GM19025 (cell line): Measurements from ENCODE around the gene FAM13A.
"Not testable (repeated sequence)": the region's sequence is repeated elsewhere in the genome, so short reads cannot be mapped to it uniquely, and the experiment has no call there.

Source experiments
- ATAC-seq: cut with Tn5 transposase; IDR thresholded peaks from one replicate; pipeline ENCODE4 v1.9.1; 2021; ENCODE audit warnings: mild to moderate bottlenecking, low read depth, moderate library complexity; ENCODE audit not compliant: unreplicated experiment

Gene FAM13A

DNA sequence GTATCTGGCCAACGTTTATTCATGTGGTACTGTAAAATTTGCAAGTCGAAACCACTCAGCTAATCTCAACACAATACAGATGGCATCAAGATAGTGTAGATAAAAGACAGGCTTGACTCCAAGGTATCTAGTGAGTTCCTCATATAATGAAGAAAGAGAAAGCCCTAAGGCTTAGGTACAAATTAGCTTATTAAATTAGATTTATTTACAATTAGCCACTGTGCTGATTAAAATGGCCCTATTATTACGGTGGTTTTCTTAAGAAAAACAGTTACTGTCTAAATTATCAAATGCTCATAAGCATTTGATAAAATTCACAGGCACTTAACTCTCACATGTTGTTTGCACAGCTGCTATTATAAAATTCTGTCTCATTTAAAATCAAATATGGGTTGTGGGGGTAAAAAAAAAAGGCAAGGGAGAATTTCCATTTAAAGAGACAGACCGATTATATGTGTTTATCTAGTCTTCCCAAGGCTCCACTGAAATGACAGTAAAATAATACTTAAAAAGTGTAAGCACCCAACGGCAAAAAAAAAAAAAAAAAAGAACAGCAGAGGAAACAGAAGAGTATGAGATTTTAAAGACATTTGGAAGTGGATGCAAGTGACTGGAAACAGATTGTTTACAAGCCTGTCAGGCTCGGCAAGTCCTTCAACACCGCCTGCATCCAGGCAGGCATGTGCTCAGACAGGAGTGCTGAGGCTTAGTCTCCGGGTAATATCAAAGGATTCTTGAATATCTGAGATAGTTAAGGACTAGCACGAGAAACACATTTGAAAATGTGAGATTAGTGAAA is 55.1 kb downstream of the FAM13A start:
- no peak for ATAC-seq

DNA sequence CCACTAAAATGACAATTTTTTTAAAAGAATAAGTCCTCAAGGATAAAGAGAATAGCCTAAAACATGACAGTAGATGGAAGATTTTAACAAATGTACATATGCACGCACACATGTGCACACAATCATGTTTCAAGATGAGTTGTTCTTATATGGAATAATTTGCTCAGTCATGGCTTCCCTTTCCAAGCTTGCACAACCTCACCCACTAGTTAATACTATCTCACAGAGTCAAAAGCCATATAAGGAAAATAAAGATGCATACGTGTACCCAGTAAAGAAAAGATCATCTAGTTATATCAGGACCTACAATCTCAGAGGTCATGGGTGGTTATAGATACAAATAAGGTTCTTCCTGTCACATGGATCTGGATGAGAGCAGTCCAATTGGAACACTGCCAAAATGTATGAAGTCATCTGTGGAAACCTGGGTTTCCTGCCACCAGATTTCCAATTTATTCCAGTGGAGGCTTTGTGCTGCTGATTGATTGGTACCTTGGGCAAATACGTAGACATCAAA is 56.1 kb downstream of the FAM13A start:
- ATAC-seq, result no peak

- ATAC-seq, result no peak
These were observed 56.6 kb downstream of the FAM13A start for GRCh38 chr4:89000382-89000781.

GRCh38 chr4:88999392-88999930 is 57.5 kb downstream of the FAM13A start:
- no peak for ATAC-seq

DNA sequence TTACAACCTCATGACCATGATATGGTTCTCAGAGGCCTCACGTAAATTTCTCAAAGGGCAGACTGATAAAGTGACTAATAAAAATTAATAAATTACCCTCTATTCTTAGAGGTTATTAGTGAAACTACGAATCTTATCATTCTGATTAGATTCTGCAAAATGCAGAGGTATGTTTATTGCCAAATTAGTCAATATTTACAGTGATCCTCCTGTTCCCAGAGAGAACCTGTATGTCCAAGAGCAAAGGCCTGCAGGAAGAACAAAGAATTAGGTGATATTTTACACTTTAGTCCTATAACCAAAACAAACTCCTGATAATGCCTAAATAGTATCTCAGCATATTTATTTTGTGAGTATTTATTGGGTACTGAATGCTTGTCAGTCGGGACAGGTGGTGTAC is 58.1 kb downstream of the FAM13A start:
- ATAC-seq, result no peak

DNA sequence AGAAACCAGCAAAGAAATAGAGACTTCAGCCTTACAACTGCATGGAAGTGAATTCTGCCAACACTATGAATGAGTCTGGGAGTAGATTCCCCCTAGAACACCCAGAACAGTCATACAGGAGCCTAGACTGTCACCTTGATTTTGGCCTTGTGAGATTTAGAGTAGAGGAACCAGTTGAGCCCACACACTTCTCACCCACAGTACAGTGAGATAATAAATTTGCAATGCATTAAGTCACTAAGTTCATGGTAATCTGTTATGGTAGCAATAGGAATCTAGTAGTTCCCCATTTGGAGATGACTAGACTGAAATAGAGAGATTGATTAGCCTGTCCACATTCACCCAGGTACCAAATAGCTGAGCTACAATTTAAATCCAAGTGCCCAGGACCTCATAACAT is 59.0 kb downstream of the FAM13A start:
- no peak for ATAC-seq

GRCh38 chr4:88995874-88996273 is 61.1 kb downstream of the FAM13A start:
- no peak for ATAC-seq

- not testable (repeated sequence) for ATAC-seq
These were observed 61.7 kb downstream of the FAM13A start for GRCh38 chr4:88995257-88995656.

- no peak for ATAC-seq
These were observed 63.7 kb downstream of the FAM13A start for GRCh38 chr4:88993246-88993645.

DNA sequence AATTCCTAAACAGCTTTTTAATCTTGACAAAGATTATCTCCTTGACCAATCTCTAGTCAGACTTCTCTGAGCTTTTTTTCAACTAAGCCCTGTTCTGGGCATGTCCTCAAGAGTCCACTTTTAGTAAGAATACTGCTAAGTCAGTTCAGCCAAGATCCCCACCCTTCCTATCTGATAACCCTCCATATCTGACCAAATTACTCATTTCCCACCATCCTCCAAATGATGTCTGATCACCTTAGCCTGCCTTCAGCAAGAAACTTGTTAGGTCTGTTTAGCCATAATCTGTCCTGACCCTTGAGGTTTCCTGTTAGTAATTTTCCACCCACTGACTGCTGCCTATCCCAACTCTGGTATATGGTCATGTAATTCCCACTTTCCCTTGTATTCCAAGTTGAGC is 65.2 kb downstream of the FAM13A start:
- ATAC-seq, result no peak

GRCh38 chr4:88989990-88990389 is 67.0 kb downstream of the FAM13A start:
- no peak for ATAC-seq

- ATAC-seq, result no peak
These were observed 71.8 kb downstream of the FAM13A start for GRCh38 chr4:88985088-88985773.

- no peak for ATAC-seq
These were observed 74.2 kb downstream of the FAM13A start for GRCh38 chr4:88982757-88983156.

DNA sequence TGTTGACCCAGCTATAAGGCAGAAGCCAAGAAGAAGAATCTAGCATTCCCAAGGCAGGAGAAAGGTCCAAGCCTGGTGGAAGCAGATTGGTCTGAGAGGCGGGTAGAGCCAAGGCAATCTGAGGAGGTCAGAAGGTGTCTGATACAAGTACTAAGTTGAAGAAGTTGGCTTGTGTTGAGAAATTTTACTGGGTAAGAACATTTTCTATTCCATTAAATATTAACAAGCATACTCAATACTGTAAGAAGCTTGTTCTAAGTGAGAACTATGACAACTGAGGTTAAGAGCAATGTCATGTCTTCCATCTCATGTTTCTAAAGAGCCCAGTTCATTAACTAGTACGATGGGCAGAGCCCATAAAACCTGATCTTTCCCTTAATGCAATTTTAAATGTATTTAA is 75.0 kb downstream of the FAM13A start:
- peak; percentile 89 for ATAC-seq

GRCh38 chr4:88981556-88981955 is 75.4 kb downstream of the FAM13A start:
- no peak for ATAC-seq

- no peak for ATAC-seq
These were observed 77.7 kb downstream of the FAM13A start for GRCh38 chr4:88979276-88979675.

DNA sequence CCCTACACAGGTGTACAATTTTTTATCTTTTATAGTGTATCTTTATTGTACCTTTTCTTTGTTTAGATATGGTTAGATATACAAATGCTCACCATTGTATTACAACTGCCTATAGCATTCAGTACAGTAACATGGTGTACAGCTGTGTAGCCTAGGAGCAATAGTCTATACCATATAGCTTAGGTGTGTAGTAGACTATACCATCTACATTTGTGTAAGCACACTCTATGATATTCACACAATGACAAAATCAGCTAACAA is 80.3 kb downstream of the FAM13A start:
- no peak for ATAC-seq

- ATAC-seq, result no peak
These were observed 80.8 kb downstream of the FAM13A start for GRCh38 chr4:88975958-88976774.

DNA sequence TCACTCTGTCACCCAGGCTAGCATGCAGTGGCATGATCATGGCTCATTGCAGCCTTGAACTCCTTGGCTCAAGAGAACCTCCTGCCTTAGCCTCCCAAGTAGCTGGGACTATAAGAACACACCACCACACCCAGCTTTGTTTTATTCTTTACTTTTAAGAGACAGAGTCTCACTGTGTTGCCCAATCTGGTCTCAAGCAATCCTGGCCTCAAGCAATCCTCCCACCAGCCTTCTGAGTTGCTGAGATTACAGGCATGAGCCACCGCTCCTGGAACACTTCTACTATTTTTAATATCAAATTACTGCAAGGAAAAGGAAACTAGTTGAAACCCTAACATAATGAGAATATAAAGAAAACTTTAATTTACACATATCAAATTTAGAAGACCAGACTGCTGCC is 85.4 kb downstream of the FAM13A start:
- no peak for ATAC-seq

- ATAC-seq, result no peak
These were observed 87.2 kb downstream of the FAM13A start for GRCh38 chr4:88969746-88970145.

DNA sequence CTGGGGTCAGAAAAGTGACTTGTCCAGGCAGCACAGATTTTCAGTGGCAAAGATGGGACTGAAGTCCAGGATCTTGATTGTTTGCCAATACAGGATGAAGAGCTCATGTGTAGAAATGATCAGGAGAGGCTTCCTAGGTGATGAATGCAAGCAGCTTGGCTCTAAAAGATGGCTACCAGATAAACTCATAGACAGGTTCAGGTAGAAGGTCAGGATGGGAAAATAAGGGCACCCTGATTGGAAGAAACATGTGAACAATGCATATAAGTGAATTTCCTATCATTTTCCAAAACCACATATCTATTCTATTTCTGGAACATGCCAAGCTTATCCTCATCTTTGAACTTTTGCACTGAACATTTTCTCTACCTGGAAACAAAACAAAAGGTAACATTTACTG is 87.7 kb downstream of the FAM13A start:
- ATAC-seq, result no peak
